ENCODE measurements around the gene TSPEAR. TPM values are rescaled to one million over a fixed set of nuclear protein-coding genes. Genes with fewer than 3 reads are reported as not detected.

The TSPEAR gene
- total and polyA plus RNA-seq, 4 donors = 0.24 to 0.66 (median 0.33) TPM; not detected in 1

- Histone ChIP-seq H3K9me3 (ENCODE audit: control insufficient read depth, insufficient read depth, low read length) (no peaks in the 10 kb centered on the region), H3K27me3 (ENCODE audit: control insufficient read depth, insufficient read depth, low read length) (no peaks in the 10 kb centered on the region), H3K36me3 (ENCODE audit: control insufficient read depth, insufficient read depth, low read length) (peaks cover 3% of the 10 kb centered on the region), H3K4me3 (ENCODE audit: low read depth, low read length) (no peak overlapping the region), H3K4me1 (ENCODE audit: control insufficient read depth, insufficient read depth, low read length) (no peaks in the 10 kb centered on the region), H3K27ac (ENCODE audit: low read depth, low read length) (no peak overlapping the region)
- no peak for DNase-seq (ENCODE audit: low read depth in 4 of 6, low spot score in 6 of 6)
- WGBS (ENCODE audit: insufficient coverage) = 66% methylated on average over 12 of the region's 13 CpGs
Observed at GRCh38 chr21:44448651-44449131, 262.7 kb downstream of the TSPEAR start.

Small RNA genes within 50 kb of the gene (small RNA-seq; reads per million reads assigned to genes)
- gene KRTAP12-6P (ENCODE audit: low replicate concordance) = not detected

Other genes with a start within 250 kb of the TSPEAR start
- not detected for gene KRTAP10-1, start 171.4 kb downstream of the TSPEAR start, total RNA-seq
- not detected for gene KRTAP10-1, start 171.4 kb downstream of the TSPEAR start, polyA plus RNA-seq (ENCODE audit: insufficient read length in 2 of 2)
- gene KRTAP10-2, start 160.1 kb downstream of the TSPEAR start, total RNA-seq = not detected
- gene KRTAP10-2, start 160.1 kb downstream of the TSPEAR start, polyA plus RNA-seq (ENCODE audit: insufficient read length in 2 of 2) = not detected
- not detected for gene KRTAP10-3, start 152.8 kb downstream of the TSPEAR start, total RNA-seq
- not detected for gene KRTAP10-3, start 152.8 kb downstream of the TSPEAR start, polyA plus RNA-seq (ENCODE audit: insufficient read length in 2 of 2)
- not detected for gene KRTAP10-4, start 137.8 kb downstream of the TSPEAR start, total RNA-seq
- not detected for gene KRTAP10-4, start 137.8 kb downstream of the TSPEAR start, polyA plus RNA-seq (ENCODE audit: insufficient read length in 2 of 2)
- gene KRTAP10-5, start 131.0 kb downstream of the TSPEAR start, total RNA-seq = not detected
- gene KRTAP10-5, start 131.0 kb downstream of the TSPEAR start, polyA plus RNA-seq (ENCODE audit: insufficient read length in 2 of 2) = not detected
- not detected for gene KRTAP10-6, start 119.1 kb downstream of the TSPEAR start, total RNA-seq
- gene KRTAP10-6, start 119.1 kb downstream of the TSPEAR start, polyA plus RNA-seq (ENCODE audit: insufficient read length in 2 of 2) = not detected
- not detected for gene KRTAP10-7, start 111.0 kb downstream of the TSPEAR start, total RNA-seq
- not detected for gene KRTAP10-7, start 111.0 kb downstream of the TSPEAR start, polyA plus RNA-seq (ENCODE audit: insufficient read length in 2 of 2)
- not detected for gene KRTAP10-8, start 99.5 kb downstream of the TSPEAR start, total RNA-seq
- not detected for gene KRTAP10-8, start 99.5 kb downstream of the TSPEAR start, polyA plus RNA-seq (ENCODE audit: insufficient read length in 2 of 2)
- not detected for gene KRTAP10-9, start 84.5 kb downstream of the TSPEAR start, total RNA-seq
- gene KRTAP10-9, start 84.5 kb downstream of the TSPEAR start, polyA plus RNA-seq (ENCODE audit: insufficient read length in 2 of 2) = not detected
- gene KRTAP10-10, start 74.2 kb downstream of the TSPEAR start, total RNA-seq = not detected
- gene KRTAP10-10, start 74.2 kb downstream of the TSPEAR start, polyA plus RNA-seq (ENCODE audit: insufficient read length in 2 of 2) = not detected
- gene KRTAP10-11, start 65.2 kb downstream of the TSPEAR start, total RNA-seq = not detected
- not detected for gene KRTAP10-11, start 65.2 kb downstream of the TSPEAR start, polyA plus RNA-seq (ENCODE audit: insufficient read length in 2 of 2)
- gene KRTAP12-4, start 56.9 kb downstream of the TSPEAR start, total RNA-seq = not detected
- not detected for gene KRTAP12-4, start 56.9 kb downstream of the TSPEAR start, polyA plus RNA-seq (ENCODE audit: insufficient read length in 2 of 2)
- not detected for gene KRTAP12-3, start 53.6 kb downstream of the TSPEAR start, total RNA-seq
- not detected for gene KRTAP12-3, start 53.6 kb downstream of the TSPEAR start, polyA plus RNA-seq (ENCODE audit: insufficient read length in 2 of 2)
- not detected for gene KRTAP12-2, start 44.6 kb downstream of the TSPEAR start, total RNA-seq
- gene KRTAP12-2, start 44.6 kb downstream of the TSPEAR start, polyA plus RNA-seq (ENCODE audit: insufficient read length in 2 of 2) = not detected
- gene KRTAP12-1, start 29.4 kb downstream of the TSPEAR start, total RNA-seq = not detected
- not detected for gene KRTAP12-1, start 29.4 kb downstream of the TSPEAR start, polyA plus RNA-seq (ENCODE audit: insufficient read length in 2 of 2)
- not detected for gene KRTAP10-12, start 14.4 kb downstream of the TSPEAR start, total RNA-seq
- gene KRTAP10-12, start 14.4 kb downstream of the TSPEAR start, polyA plus RNA-seq (ENCODE audit: insufficient read length in 2 of 2) = not detected
- gene UBE2G2, start 90.2 kb upstream of the TSPEAR start, total RNA-seq = 10 to 100 TPM; 53.0 to 62.6 TPM
- gene UBE2G2, start 90.2 kb upstream of the TSPEAR start, polyA plus RNA-seq (ENCODE audit: insufficient read length in 2 of 2) = 100 to 1,000 TPM in 1 of 2 donors, 10 to 100 TPM in 1; 83.8 to 102 TPM
- 10 to 100 TPM; 66.8 to 80.7 TPM for gene SUMO3, start 106.5 kb upstream of the TSPEAR start, total RNA-seq
- gene SUMO3, start 106.5 kb upstream of the TSPEAR start, polyA plus RNA-seq (ENCODE audit: insufficient read length in 2 of 2) = 100 to 1,000 TPM; 144 to 159 TPM
- gene PTTG1IP, start 162.1 kb upstream of the TSPEAR start, total RNA-seq = 100 to 1,000 TPM; 163 to 235 TPM
- gene PTTG1IP, start 162.1 kb upstream of the TSPEAR start, polyA plus RNA-seq (ENCODE audit: insufficient read length in 2 of 2) = 100 to 1,000 TPM; 219 to 226 TPM
- gene ITGB2, start 209.3 kb upstream of the TSPEAR start, total RNA-seq = 10 to 100 TPM; 19.2 to 36.7 TPM
- 10 to 100 TPM; 20.9 to 34.6 TPM for gene ITGB2, start 209.3 kb upstream of the TSPEAR start, polyA plus RNA-seq (ENCODE audit: insufficient read length in 2 of 2)
- 10 to 100 TPM in 1 of 2 donors, 1 to 10 TPM in 1; 7.0 to 14.9 TPM for gene SLX9, start 228.5 kb upstream of the TSPEAR start, total RNA-seq
- 10 to 100 TPM; 22.6 to 25.7 TPM for gene SLX9, start 228.5 kb upstream of the TSPEAR start, polyA plus RNA-seq (ENCODE audit: insufficient read length in 2 of 2)